Activated CD4-positive, CD25-positive, alpha-beta regulatory T cell treated with anti-CD3 and anti-CD28 coated beads, Interleukin-2, amount 50 U/mL, for 72 hours (primary cell): ENCODE measurements around the gene RHEB.

Experiments
- DNase-seq: peaks from one replicate; pipeline ENCODE4 v3.0.0; 2021

RHEB gene

DNA sequence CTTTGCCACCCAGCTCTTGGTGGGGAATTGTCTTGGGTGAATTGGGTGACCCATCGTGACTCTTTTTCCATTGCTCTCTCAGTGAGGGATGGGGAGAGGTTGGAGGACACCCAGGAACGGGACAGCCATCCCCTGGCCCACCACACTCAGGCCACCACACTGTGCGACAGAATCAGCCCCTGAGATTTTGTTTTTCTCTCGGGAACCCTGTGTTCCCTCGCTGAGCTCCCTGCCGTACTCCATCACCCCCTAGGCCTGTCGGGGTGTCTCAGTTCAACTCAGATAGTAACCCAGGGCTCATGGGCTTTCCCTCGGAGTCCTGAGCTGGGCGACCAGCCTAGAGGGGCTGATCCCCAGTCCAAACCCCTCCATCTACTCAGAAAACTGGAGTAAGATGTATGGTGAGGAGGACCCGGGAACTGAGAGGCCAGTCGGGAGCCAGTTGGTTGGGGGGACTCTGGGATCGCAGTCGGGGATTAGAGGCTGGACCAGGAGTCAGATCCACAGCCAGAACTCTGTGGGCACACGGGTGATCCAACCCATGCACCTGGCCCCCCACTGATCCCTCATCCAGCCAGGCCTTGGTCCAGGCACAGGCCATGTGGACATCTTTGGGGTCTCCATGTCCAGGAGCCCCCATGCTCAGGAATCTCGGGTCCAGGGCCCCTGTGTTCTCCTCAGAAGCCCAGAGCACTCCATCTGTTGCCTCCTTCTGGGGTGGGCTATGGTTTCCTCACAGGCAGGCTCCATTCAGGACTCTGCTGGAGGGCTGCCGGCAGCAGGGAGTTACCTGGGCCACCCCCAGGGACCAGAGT, 89.1 kb downstream of the RHEB start:
- DNase-seq: no peak

GRCh38 chr7:151429560-151430331, 89.9 kb downstream of the RHEB start:
- DNase-seq: no peak

- DNase-seq: no peak
These were observed 90.5 kb downstream of the RHEB start for GRCh38 chr7:151429237-151429559.

- no peak for DNase-seq
These were observed 91.1 kb downstream of the RHEB start for GRCh38 chr7:151428378-151429236.

GRCh38 chr7:151427705-151428377, 91.9 kb downstream of the RHEB start:
- no peak for DNase-seq

DNA sequence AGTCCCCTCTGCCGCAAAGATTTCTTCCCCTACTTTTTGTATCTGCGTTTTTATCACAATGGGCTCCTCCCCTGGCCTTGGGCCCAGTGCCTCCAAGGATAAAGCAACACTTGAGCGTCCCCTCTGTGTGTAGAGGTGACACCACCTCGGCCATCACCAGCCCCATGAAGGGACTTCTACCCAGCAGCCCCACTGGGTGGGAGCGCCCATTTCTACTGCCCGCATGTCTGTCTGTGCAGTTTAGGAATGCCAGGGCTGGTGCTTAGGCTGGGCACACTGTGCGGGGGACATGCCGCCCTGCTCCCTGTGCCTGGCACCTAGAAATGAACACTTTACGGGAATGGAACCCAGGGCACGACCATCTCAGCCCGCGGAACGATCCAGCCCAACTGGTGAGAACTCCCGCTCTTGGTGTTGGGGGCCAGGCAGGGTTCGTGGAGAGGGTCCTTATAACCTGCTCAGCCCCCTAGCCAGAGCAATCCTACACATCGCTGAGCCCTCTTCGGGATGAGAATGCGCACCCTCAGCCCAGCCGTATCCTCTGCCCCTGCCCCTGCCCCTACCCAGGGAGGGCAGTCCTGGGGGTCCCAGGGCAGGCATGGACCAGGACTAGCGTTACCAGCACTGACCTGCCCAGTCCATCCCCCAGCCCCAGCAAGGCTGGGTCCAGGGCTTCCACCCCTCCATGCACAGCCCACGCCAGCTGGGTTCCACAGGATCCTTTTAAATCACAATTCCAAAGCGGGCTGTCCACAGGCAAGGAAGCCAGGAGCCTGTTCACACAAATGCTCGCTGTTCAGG, 92.6 kb downstream of the RHEB start:
- no peak for DNase-seq

DNA sequence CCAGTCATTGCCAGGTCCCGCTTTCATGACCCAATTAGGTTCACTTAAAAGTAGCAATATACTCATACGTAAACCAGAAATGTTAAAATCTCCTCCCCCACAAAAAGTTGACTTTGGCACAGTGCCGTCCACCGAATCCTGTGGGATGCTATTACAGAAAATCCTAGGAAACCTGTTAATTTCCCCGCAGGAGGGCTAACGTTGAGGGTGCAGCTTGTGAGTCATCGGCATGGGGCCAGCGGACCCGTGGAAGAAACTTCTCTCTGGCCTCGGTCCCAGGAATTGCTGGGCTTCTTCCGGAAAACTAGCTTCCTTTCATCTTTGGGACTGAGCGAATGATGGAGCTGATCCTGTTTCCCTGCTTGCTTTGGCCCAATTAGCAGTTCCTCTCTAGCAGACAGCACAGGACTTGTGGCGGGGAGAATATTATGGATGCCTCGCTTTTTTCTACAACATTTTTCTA, 93.2 kb downstream of the RHEB start:
- DNase-seq: no peak

DNA sequence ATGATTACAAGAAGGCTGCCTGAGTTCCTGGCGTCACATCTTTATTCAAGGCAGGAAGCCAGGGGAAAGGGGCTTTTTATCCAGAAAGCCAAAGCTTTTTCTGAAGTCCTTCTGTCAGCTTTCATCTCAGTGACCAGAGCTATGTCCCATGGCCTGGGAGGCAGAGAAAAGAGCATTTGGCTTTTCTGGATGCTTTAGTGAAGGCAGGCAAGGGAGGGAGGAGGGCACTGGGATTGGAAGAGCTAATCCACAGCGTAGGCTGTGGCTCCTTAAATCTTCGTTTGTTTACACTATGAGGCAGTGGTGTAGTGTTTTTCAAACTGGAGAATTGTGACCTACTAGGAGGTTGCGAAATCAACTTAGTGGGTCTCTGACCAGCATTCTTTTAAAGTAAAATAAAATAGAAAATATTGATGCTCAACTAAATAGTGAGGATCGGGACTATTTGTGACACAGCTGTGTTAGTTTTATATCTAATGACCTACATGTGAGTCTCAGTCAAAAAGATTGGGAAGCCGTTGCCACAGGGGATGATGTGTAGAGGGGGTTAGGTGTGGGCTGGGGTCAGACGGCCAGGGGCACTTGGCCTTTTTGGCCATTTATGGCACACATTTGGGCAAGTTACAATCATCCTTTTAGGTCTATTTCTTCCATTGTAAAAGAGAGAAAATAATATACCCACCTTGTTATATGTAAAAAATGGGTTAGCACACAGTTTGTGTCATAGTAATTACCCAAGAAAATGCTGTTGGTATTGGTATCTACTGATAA, 93.8 kb downstream of the RHEB start:
- DNase-seq: no peak

DNA sequence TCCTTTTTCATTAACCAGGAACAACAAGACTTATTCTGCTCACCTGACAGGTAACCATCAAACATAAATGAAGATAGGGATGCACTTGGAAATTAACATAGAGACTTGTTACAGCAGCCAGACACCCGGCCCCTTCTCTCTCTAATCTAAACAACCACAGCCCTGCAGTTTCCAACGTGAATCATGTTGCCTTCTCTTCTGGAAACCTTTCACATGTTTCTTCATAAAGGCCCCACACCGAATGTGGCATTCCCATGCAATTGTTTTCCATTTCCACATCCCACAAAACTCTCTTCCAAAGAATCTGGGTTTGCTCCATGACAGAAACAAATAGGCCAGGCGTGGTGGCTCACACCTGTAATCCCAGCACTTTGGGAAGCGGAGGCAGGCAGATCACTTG, 94.9 kb downstream of the RHEB start:
- DNase-seq: no peak

DNA sequence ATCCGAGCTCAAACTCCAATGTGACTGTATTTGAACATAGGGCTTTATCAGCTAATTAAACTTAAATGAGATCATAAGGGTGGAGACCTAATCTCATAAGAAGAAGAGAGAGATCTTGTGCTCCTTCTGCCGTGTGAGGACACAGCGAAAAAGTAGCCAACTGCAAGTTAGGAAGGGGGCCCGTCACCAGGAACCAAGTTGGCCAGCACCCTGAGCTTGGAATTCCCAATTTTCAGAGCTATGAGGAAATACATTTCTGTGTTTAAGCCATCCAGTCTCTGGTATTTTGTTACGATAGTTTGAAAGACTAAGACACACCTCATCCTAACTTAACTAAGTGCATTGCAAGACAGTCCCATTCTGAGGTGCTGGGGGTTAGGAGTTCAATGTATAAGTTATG, 95.8 kb downstream of the RHEB start:
- no peak for DNase-seq

- DNase-seq: no peak
These were observed 96.5 kb downstream of the RHEB start for GRCh38 chr7:151423226-151423625.

DNA sequence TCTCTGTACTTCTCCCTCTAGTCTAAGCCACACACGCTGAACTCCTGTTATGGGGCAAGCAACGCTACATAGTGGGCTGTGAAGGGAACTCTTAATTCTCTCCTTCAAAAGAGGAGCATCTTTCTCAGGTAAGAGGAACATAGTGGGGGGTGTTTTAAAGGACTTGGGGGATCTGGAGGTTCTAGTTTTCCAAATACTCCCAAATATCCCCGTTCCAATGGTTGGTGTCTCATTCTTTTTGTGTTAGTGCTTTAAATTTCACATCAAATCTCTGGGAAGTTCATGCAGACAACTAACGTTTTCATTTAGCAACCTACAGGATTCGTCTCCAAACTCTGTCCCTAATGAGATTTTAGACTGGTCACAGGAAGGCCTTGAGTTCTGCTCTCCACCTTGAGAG, 97.5 kb downstream of the RHEB start:
- DNase-seq: no peak

- DNase-seq: no peak
These were observed 99.6 kb downstream of the RHEB start for GRCh38 chr7:151420144-151420543.

DNA sequence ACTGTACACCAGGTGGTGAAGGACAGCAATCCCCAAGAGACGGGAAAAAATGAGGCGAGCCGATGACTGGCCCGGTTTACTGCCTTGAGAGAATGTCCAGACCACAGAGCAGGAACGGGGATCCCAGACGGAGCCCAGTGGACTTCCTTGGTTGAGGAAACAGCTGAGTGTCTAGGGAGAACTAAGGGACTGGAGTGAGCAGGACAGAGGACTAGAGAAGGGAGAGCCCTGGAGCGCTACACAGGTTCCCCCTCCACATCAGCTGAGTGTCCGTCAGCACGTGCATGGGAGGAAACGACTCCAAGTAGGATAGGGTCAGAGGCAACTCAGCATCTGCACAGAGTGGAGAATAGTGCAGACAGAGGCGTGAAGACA, 102.8 kb downstream of the RHEB start:
- no peak for DNase-seq

- DNase-seq: no peak
These were observed 103.4 kb downstream of the RHEB start for GRCh38 chr7:151416112-151416940.
